ENCODE results near the gene IMPG2.
"Not testable (repeated sequence)": the region's sequence is repeated elsewhere in the genome, so short reads cannot be mapped to it uniquely, and the experiment has no call there.

The IMPG2 gene

GRCh38 chr3:101320475-101320874 lies at the start of gene IMPG2:
TSS of gene IMPG2 (minus strand) at chr3:101320575. CDS start at chr3:101320372, 203 bp downstream.
- no peak for DNase-seq

DNA sequence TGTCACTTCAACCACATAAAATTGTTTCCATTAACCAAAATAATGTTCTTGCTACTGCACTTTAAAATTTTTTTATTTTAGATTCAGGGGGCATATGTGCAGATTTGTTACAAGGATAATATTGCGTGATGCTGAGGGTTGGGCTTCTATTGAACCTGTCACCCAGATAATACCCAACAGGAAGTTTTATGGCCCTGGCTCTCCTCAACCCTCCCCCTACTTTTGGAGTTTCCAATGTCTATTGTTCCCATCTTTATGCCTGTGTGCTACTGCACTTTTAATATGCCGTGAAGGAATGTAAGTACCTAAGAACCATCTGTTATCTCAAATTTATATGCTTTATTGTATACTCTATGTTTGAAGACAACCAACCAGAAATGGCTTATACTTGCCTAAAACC lies 42.0 kb upstream of the IMPG2 start:
- DNase-seq = no peak

- DNase-seq = no peak
These were observed 31.5 kb upstream of the IMPG2 start for GRCh38 chr3:101351829-101352228.

GRCh38 chr3:101340591-101340990 lies 20.2 kb upstream of the IMPG2 start:
- DNase-seq = no peak

DNA sequence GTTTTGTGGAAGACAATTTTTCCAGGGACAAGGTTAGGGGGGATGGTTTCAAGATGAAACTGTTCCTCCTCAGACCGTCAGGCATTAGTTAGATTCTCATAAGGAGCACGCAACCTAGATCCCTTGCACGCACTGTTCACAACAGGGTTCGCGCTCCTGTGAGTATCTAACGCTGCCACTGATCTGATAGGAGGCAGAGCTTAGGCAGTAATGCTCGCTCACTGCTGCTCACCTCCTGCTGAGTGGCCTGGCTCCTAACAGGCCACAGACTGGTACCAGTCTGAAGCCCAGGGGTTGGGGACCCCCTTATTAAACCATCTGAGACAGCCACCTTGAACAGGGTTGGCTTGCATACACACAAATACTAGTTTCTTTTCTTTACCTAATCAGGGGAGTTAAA lies 13.5 kb upstream of the IMPG2 start:
- DNase-seq = no peak

DNA sequence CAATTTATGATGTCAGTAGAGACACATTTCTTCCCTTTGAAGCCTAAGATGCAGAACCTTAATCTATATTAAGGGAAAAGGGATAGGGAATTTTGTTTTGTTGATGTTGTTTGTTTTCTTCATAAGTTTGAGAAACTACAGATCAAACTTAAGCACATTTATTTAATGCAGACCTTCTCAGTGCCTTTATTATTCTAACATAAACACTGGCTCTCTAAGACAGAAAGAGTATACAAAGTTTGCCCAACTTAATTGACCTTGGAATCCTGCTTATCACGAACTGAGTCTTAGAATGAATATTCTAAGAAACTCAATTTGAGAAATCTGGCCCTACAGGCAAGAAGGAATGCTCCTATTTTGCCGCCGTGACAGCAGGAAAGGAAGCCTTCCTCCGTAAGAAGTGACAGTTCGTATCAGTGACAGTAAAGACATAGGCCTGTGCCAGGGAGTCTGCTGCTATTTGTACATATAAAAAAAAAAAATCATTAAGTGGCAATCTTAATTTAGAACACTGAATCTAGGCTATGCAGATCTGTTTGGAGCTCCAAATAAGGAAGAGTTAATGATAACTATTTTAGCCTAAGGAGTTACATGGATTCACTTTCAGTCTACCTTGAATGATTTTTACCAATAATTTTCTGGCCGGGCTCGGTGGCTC lies 8.8 kb upstream of the IMPG2 start:
- DNase-seq = no peak

- no peak for DNase-seq
These were observed 5.2 kb upstream of the IMPG2 start for GRCh38 chr3:101325393-101326134.

GRCh38 chr3:101319531-101319930 lies 844 bp downstream of the IMPG2 start:
- no peak for DNase-seq

DNA sequence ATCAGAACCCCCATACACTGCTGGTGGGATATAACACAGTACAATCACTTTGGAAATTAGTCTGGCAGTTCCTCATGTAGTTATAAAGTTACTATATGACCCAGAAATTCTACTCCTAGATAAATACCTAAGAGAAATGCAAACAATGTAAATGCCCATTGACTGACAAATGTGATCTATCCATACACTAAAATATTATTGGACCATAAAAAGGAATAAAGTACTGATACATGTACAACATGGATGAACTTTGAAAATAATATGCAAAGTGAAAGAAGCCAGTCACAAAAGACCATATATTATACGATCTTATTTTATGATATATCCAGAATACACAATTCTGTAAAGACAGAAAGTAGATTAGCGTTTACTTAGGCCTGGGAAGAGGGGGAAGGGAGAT lies 7.8 kb downstream of the IMPG2 start:
- no peak for DNase-seq

DNA sequence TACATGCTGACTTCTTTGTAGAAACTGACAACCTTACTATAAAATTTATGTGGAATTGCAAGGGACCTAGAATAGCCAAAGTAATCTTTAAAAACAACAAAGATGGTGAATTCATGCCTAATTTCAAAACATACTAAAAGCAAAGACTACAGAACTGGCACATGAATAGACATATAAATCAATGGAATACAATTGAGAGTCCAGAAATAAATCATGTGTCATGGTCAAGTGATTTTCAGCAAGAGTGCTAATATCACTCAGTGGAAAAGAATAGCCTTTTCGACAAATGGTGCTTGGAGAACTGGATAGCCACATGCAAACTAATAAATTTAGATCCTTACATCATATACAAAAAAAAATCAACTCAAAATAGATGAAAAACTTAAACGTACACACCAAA lies 8.7 kb downstream of the IMPG2 start:
- DNase-seq = no peak

DNA sequence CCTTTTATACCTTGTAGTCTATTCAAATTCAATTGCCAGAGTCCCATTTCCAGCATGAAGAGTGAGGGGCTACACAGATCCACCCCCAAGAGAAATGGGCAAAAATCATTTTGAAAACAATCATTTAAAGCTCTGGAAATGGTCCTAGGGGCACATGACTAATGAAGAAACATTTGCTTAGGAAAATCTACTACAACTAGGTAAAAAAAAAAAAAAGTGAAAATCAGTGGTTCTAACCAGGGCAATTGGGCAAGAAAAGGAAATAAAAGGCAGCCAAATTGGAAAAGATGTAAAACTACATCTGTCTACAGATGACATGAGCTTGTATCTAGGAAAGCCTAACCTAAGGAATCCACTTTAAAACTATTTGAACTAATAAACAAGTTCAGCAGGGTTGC lies 9.4 kb downstream of the IMPG2 start:
- no peak for DNase-seq

DNA sequence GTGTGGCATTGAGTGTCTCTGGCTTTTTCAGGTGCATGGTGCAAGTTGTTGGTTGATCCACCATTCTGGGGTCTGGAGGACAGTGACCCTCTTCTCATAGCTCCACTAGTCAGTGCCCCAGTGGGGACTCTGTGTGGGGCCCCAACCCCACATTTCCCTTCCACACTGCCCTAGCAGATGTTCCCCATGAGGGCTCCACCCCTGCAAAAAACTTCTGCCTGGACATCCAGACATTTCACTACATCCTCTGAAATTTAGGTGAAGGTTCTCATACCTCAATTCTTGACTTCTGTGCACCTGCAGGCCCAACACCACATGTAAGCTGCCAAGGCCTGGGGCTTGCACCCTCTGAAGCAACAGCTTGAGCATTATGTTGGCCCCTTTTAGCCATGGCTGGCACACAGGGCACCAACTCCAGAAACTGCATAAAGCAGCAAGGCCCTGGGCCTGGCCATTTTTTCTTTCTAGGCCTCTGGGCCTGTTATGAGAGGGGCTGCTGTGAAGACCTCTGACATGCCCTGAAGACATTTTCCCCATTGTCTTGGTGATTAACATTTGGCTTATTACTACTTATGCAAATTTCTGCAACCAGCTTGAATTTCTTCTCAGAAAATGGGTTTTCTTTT lies 12.1 kb downstream of the IMPG2 start:
- not testable (repeated sequence) for DNase-seq

- DNase-seq = no peak
These were observed 16.5 kb downstream of the IMPG2 start for GRCh38 chr3:101303836-101304235.

DNA sequence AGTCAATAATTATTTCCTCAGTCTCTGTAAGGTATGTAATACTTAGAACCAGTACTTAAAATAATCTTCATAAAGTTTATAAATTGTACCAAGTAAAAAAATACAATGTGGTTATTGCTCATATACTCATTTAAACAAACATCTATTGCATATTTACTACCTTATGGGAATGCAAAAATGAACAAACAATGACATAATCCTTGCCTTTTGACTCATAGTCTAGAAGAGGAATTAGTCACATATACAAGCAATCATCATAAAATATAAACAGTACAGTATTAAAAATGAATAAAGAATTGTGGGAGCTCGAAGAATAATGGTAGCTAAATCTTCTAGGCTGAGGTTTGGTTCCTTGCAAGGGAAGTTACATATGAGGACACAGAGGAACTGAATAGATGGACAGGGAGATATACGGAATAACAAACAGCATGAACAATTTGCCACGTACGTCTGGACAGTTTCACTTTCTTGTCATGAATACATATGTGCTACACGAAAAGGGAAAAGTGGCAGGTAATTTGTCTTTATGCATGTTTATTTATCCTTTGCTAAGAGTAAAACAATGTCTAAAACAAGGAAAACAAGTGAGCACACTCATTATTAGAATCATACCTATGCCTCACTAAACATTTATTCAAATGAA lies 17.2 kb downstream of the IMPG2 start:
- DNase-seq = no peak

DNA sequence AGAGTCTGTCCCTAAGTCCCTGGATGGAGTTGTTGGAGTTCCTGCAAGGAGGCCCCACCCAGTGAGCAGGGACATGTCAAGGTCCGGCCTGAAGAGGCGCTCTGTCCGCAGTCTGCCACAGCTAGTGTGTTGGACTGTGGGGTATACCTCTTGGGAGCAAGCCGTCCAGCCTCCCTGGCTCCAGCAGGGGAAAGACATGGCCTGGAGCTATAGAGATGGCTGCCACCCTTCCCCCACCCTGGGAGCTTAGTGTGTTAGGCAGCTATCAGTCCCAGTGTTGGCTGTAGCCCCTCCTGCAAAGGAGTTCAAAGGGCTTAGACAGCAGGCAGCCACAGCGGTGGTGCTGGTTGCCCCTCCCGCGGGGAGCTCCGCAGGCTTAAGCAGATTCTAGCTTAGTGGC lies 20.3 kb downstream of the IMPG2 start:
- DNase-seq = no peak

DNA sequence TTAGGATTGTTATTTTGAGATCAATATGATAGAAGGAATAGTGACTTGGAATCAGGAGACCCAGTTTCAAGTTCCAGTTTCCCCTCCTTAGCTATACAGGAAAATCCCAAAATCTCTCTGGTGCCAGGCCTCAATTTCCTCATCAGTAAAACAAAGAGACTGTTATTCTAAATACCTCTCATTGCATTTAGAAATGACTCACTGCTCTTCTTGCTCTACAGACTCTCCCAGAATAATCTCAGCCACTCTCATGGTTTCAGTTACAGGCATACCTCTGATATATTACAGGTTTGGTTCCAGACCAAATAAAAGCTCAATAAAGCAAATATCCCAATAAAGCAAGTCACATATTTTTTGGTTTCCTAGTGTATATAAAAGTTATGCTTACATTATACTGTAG lies 28.3 kb downstream of the IMPG2 start:
- no peak for DNase-seq

GRCh38 chr3:101288294-101288693 lies 32.1 kb downstream of the IMPG2 start:
- DNase-seq = no peak

GRCh38 chr3:101284757-101285156 lies 35.6 kb downstream of the IMPG2 start:
- DNase-seq = no peak

DNA sequence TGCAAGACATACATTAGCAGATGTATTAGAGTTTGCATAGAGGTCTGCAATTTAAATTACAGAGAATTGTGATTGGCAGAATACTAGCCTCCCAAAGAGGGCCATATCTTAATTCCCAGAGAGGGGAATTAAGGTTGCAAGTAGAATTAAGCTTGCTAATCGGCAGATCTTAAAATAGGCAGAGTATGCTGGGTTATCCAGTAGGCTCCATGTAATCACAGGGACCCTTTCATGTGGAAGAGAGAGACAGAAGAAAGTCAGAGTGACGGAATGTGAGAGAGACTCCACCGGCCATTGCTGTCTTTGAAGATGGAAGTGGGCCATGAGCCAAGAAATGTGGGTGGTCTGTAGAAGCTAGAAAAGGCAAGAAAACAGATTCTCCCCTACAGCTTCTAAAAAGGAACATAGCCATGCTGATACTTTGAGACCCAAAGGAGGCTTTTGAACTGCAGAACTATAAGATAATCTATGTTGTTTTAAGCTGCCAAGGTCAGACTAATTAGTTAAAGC lies 38.8 kb downstream of the IMPG2 start:
- no peak for DNase-seq

GRCh38 chr3:101279765-101280385 lies 40.5 kb downstream of the IMPG2 start:
- no peak for DNase-seq

- no peak for DNase-seq
These were observed 41.2 kb downstream of the IMPG2 start for GRCh38 chr3:101279162-101279561.

GRCh38 chr3:101278727-101279126 lies 41.6 kb downstream of the IMPG2 start:
- DNase-seq = no peak

- DNase-seq = no peak
These were observed 46.8 kb downstream of the IMPG2 start for GRCh38 chr3:101273608-101274007.
